GM21423 (cell line): ENCODE data around the gene DNAJC10.

Source experiments
- ATAC-seq: cut with Tn5 transposase; IDR thresholded peaks from one replicate; pipeline ENCODE4 v1.9.1; 2021; ENCODE audit warnings: mild to moderate bottlenecking, moderate library complexity; ENCODE audit not compliant: unreplicated experiment

The DNAJC10 gene

DNA sequence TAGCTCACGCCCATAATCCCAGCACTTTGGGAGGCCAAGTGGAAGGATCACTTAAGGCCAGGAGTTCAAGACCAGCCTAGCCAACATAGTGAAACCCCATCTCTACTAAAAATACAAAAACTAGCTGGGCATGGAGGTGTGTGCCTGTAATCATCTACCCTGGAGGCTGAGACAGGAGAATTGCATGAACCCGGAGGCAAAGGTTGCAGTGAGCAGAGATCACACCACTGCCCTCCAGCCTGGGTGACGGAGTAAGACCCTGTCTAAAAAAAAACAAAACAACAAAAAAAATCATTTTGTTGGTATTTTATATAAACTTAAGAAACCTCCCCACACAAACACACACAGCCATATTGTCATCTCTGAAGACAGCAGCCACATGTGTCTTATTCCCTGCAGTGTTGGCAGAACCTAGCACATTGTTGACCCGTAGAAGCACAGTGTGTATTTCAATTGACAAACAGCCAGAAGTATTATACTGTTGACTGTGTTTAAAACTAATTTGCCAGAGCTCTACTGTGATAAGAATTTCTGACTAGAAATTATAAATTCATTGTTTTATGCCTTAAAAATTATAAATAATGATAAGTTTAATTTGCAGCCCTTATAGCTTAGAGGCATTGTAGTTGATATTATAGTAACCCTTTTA is 68.1 kb downstream of the DNAJC10 start:
- no peak for ATAC-seq

DNA sequence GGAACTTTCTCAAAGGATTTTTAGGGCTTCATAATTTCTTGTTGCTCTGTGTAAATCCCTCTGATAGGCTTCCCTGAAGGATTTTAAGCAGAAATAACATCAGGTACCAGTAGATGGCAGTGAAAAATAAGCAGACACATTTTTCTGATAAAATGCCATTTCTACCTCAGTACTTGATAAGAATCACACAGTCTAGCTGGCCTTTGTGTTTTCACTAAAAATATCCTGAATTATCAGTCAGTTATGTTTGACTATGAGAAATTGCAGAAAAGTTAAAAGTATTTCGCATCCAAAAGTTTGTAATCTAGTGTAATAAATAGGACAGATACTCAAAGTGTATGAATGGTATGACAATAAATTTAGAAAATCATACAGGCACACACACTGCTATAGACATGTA is 68.7 kb downstream of the DNAJC10 start:
- no peak for ATAC-seq

DNA sequence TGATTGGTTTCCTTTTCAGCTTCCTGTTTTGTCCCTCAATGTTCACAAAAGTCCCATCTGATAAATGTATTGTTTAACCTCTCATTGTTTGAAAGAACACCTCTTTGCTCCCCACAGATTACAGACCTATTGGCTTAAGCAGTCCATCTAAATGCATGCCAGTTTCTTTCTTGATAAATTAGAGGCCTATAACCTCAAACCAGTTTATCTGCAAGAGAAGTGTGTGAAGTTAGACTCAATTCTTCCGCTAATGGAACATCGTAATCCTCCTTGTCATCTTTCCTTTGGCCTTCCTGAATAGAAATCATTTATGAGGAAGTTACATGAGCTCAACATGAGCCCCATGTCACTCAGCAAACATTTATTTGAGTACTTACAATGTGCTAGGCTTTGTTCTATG is 76.4 kb downstream of the DNAJC10 start:
- ATAC-seq, result no peak

DNA sequence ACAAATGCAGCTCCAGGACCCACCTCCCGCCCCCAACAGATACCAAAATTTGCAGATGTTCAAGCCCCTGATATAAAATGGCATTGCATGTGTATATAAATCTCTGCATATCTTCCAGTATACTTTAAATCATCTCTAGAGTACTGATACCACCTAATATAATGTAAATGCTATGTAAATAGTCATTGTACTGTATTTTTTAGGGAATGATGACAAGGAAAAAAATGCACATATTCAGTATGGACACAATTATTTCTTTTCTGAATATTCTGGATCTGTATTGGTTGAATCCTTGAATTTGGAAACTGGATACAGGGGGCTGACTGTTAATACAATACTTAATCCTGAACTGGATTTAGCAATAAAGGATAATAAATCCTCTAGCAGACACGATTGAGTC is 82.7 kb downstream of the DNAJC10 start:
- ATAC-seq, result no peak

DNA sequence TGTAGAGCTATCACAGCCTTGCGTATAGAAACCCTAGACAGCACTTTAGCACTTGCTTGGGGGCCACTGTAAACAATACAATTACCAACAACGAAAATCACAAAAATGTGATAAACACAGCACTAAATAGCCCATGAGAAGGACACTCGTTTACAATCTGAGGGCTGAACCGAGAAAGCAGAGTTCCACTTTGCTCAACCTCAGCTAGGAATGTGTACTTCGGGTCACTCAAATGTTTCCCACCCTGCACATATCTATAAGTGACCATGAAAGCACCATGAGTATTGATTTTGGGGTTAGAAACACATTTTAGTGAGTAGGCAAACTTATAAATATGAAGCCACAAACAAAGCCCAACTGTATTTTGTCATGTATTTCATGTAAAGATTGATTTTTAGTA is 88.1 kb downstream of the DNAJC10 start:
- ATAC-seq, result no peak

DNA sequence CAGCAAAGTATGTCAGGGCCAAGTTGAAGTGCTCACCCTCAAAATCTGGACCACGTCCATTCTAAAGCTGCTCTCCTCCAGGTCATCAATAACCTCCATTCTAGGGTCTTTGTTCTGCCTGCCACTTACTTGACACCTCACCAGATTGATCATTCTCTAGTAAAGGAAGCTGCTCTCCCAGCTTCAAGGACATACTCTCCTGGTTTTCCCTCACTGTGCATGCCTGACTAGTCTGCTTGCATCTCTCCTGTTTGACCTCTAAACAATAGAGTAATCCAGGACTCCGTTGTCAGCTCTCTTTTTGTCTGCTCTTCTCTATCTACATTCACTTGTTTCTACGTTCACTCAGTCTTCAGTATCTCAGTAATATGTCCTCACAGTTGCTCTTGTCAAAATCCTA is 91.3 kb downstream of the DNAJC10 start:
- ATAC-seq, result no peak

DNA sequence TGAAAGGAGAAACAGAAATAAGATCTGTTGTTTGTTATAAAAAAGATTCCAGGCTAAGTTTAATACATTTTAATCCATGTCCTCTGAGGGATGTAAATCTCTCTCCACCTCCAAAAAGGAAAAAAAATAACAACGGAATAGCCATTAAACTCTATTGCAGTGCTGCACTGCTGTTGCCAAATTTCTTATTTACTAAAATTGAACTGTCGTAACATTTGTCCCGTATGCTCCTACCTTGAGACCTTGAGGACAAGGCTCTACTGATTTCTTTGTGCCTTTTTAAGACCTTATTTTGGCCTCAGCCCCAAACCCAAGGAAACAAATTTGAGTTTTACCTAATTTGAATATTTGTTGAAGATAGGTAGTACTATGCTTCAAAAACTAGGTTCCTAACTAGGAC is 94.0 kb downstream of the DNAJC10 start:
- no peak for ATAC-seq

DNA sequence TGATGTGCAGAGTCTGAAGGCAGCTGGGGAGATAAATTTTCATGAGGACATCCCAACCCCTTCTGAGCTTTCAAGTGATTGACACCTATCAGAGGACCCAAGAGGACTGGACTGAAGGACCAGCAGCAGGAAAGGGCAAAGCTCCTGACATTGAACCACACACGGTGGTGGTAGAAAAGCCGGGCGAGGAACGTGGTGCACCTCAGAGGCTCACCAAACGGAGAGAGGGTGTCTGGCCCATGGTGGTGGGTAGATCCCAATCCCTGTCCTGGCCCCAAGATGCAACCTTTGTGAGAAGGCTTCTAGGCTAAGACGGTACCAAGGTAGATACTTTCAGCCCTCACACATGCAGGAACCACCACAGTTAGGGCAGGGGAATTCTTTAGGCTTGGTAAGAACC is 98.3 kb downstream of the DNAJC10 start:
- no peak for ATAC-seq

DNA sequence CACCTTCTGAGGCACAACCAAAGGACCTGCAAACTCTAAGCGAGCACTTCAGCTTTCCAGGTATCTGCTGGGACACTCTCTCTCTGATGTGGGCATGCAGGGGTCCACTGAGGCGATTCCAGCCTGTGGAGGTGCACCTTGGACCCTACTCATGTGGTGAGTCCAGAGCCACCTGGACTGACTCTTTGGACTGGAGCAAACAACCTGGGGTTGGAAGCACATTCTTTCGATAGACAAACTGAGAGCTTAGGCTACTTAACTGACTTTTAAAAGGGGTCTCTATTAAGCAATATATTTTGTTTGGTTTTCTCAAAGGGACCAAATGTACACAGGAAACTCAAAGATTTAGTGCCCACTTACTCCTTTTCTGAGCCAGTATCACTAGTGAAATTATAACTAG is 98.7 kb downstream of the DNAJC10 start:
- no peak for ATAC-seq

DNA sequence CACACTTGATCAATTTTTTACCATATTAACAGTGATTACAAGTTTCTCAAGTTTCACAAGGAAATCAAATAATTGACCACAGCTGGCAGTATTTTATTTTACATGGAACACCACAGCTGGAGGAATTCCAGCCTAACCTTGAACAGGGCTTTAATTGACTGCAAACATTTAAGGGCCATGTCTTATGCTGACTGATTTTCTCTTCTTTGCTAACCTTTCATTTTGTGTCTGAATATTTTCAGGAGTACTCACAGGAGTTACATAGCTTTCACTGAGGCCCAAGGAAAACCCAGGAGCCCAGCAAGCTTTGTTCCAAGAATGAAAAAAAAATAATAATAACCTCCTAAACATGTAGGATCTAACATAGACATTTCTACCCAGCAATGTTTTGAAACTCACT is 100.8 kb downstream of the DNAJC10 start:
- ATAC-seq, result no peak

DNA sequence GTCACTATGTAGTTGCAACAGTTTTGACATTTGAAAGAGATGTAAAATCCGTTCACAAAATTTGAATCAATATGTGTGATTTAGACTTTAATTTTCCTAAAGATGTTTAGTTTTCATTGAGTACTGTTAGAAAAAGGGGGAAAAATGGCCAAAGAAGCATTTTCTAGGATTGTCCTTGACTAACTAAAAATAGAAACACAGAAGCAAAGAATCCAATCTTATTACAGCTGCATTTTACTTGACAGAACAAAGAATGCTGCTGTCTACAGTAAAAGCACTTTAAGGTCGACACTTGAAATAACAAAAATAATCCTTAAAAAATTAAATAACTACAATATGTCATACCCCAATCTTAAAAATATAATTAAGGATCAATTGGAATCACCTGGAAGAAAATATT is 101.5 kb downstream of the DNAJC10 start:
- ATAC-seq, result no peak

DNA sequence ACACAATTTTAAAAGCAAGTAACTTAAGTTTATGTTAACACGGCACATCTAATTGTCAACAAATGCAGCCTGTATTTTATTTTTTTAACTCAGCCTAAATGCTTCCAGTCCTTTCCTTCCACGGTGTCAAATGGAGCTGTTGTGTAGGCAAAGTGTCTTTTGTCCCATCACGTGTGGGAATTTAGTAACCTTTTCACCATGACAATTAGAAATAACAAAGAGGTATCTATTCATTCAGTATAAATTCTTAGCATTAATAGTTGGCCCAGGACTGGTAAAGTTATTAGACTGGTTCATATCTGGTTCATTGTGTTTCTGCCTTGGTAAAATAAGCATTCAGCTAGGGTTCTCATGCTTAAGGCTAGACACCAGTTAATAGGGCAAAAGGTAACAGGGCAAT is 102.4 kb downstream of the DNAJC10 start:
- no peak for ATAC-seq

DNA sequence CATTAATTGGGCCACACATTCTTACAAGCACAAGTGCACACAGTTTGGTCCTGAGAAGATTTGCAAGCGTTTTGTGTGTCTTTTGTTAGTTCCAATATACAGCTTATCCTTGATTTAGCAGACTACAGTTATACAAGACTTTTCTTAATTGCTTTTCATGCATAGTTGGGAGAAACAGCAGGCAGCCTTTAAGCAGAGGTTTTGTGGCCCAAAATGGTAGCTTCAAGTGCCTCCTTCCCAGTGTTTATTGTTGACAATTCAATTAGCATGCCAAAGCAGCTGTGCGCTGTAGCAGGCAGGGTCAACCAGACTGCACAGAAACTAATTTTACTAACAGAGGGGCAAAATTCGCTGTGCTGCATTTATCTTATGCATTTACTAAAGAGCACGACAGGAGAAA is 102.9 kb downstream of the DNAJC10 start:
- ATAC-seq, result no peak

DNA sequence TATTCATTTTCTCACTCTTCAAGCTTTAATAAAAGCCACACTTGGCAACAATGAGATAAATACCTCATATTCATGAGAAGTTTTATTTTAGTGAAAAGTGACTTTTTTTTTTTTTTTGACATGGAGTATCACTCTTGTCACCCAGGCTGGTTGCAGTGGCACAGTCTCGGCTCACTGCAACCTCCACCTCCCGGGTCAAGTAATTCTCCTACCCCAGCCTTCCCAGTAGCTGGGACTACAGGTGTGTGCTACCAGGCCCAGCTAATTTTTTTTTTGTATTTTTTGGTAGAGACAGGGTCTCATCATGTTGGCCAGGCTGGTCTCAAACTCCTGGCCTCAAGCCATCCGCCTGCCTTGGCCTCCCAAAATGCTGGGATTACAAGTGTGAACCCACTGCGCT is 103.4 kb downstream of the DNAJC10 start:
- no peak for ATAC-seq

DNA sequence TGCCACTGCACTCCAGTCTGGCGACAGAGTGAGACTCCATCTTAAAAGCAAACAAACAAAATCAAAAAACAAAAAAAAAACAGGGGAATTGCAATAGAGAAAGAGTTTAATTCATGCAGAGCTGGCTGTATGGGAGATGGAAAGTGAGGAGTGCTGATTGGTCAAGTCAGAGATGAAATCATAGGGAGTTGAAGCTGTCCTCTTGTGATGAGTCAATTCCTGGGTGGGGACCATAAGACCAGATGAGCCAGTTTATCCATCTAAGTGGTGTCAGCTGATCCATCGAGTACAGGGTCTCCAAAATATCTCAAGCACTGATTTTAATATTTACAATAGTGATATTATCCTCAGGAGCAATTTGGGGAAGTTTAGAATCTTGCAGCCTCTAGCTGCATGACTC is 105.1 kb downstream of the DNAJC10 start:
- no peak for ATAC-seq

DNA sequence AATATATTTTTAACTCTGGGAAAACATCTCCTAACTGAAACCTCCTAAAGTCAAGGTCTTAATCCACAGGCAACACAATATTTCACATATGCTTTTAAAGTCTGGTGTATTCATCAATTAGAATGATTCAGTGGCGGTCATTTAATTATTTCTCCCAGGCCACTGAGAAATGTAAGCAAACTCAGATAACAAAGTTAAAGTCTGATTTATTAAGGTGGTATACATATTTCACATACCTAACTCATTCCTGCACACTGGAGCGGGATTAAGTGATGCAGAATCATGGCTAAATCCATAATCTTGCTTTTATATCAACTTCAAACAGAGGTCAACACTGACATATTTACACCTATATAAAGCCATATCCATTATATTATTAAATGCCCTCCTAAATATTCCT is 106.7 kb downstream of the DNAJC10 start:
- no peak for ATAC-seq

DNA sequence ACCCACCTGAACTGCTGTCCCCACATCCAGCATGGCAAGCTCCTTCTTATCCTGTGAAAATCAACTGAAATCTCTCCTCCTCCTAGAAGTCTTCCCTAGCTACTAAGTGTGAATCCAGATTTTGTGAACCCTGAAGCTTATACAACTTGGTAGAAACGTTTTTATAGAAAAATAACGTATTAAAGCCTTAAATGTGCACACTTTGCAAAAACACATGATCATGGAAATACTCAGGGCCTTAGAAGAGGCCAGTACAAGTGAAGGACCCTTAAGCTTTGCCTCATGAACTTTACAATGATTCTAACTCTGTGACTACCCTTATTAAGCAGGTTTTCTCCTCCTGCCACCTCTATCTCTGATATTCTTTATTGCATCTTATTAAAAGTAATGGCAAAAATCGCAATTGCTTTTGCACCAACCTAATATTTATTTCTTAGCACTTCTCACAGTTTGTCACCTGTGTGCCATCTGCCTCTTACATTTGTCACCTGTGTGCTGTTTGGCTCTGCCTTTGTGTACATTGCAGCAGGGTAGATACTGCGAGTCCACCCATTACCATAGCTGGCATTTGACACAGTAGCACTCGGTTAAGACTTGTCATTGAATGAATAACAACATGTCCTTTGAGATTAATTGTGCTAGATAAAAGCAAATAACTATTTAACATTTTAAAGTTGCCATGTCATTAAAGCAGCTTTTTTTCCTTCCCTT is 108.2 kb downstream of the DNAJC10 start:
- ATAC-seq, result no peak

DNA sequence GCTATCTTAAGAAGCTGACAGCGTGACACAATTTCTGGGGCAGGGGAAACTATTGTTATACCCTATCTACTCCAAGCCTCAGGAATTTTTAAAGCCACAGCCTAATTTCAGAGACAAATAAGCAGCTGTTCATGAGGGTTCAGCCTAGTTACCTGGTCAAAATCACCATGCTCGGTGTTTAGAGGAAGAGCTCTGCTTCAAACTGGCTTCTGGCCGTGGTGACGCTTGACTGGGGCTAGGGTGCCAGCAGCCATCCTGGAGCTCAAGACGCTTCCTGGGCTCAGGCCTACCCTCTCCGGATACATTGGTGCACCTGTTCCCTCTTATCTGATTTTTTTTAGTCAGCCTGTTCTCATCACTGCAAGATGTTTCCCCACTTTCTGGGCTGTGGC is 108.7 kb downstream of the DNAJC10 start:
- no peak for ATAC-seq

DNA sequence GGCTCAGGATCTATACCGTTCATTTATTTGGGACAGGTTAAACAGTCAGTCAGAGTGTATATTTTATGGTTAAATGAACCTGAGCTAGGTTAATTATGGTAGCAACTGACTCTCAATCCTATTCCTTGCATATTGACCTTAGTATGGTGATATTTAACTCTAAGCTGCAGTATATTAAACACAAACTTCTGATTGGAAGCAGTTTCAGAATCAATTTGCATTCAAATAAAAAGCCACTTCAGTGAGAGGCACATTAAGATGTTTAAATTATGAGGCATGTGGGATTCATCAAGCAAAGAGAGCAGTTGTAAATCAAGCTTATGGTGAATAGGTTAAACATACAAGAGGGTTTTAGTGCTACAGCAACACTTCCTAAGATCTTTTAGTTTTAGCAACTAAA is 110.0 kb downstream of the DNAJC10 start:
- no peak for ATAC-seq

DNA sequence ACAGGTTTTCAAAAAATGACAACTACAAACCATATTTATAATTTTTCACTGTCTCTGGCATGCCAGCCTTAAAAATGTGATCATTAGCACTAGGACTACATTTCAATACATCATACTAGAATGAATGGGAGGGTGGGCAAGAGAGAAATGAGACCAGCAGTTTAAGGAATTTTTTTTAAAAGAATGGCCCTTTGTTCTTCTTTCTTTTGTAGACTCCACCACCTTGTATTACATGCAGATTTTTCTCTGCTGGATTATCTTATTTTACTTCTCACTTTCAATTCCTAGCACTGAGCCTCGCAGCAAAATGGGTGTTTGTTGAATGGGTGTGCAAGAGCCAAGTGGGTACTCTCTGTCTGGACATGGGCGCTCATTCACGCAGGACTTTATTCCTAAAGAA is 110.4 kb downstream of the DNAJC10 start:
- ATAC-seq, result no peak

DNA sequence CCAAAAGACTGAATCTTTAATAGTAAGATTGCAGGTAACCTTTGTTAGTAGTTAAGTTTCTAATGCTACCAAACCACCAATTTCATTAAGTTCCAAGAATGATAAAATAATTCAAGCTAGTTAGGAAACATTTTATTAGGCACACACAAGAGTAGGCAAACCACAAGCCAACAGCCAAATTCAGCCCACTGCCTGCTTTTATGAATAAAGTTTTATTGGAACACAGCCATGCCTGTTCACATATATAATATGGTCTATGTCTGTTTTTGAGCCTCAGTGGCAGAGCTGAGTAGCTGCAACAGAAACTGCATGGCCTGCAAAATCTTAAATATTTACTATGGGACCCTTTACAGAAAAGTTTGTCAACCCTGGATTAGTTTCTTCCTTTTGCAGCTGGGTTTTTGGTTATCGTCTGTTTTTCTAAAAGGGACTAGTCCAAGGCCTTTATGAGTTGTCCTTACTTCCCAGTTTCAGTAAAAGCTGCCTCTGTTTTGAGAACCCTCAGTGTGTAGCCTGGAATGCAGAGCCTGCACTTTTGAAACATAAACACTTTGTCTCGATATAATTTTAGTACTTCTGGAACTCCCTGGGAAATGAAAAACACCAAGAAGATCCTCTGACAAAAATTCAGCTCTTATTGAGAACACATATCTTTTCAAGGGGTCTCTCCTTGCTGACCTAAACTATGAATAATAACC is 111.3 kb downstream of the DNAJC10 start:
- no peak for ATAC-seq

DNA sequence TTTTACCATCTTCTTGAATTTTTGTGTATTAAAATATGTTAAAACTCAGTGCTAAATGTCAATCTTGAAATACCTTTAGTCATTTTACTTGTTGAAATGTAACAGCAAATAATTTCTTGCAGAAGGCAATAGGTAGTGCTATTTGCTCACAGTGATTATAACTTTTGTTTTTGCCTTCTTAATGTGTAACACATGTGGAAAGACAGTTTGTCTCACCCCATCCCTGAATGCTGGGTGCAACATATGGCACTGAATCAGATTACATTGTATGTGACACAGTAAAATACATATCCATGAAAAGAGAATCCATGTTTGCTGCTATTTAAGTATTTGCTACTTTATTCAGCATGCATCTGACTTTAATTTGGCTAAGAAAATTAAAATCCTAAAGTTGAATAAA is 115.0 kb downstream of the DNAJC10 start:
- ATAC-seq, result no peak
